ENCODE results near the gene LRRC59. TPM values are rescaled to one million over a fixed set of nuclear protein-coding genes. Genes with fewer than 3 reads are reported as not detected.
"Not testable (repeated sequence)": the region's sequence is repeated elsewhere in the genome, so short reads cannot be mapped to it uniquely, and the experiment has no call there.

LRRC59 gene
- total RNA-seq, 1 experiment from 2014 or later: 106 TPM

- no CpG with 5 or more reads among the region's 6 CpGs for WGBS (ENCODE audit: extremely low coverage, insufficient read length, low lambda C conversion rate)
- no peak overlapping the region for H3K4me3 Mint-ChIP-seq
- H2AFZ ChIP-seq (ENCODE audit: low read length): no peak overlapping the region
These were observed 23.2 kb upstream of the LRRC59 start for GRCh38 chr17:50420419-50421112.

GRCh38 chr17:50419577-50419976 is 22.3 kb upstream of the LRRC59 start:
- H3K4me3 Mint-ChIP-seq; H3K56ac ChIP-seq (ENCODE audit: insufficient read length, low read depth, low read length); H4K20me1 ChIP-seq (ENCODE audit: control insufficient read depth, insufficient read depth, insufficient read length); H3K4me2 ChIP-seq (ENCODE audit: insufficient read depth, insufficient read length, low read length); H3K27ac Mint-ChIP-seq; H3K18ac ChIP-seq (ENCODE audit: insufficient read length, low read depth, low read length); H3K79me2 ChIP-seq (ENCODE audit: insufficient read depth, low read length); H3K23me2 ChIP-seq (ENCODE audit: insufficient read length, low read depth, low read length, poor library complexity, severe bottlenecking); H3K9me3 ChIP-seq (ENCODE audit: control insufficient read depth, low read depth, low read length); DNase-seq; H2BK12ac ChIP-seq (ENCODE audit: insufficient read length, low read depth, low read length); H3K4me1 ChIP-seq (ENCODE audit: insufficient read depth, low read length); H3K27ac ChIP-seq (ENCODE audit: insufficient read length, low read depth, low read length); H3K27me3 ChIP-seq (ENCODE audit: insufficient read depth, low read length); H2BK120ac ChIP-seq (ENCODE audit: low read depth, low read length, poor library complexity, severe bottlenecking); H3K23ac ChIP-seq (ENCODE audit: insufficient read length, low read depth, low read length); H4K8ac ChIP-seq (replicated peaks; ENCODE audit: insufficient read length, low read depth, low read length); H3K14ac ChIP-seq (ENCODE audit: insufficient read depth, low read length); H3K4me1 Mint-ChIP-seq; H2BK20ac ChIP-seq (ENCODE audit: low read depth, low read length, poor library complexity, severe bottlenecking); H4K5ac ChIP-seq (ENCODE audit: insufficient read length, low read depth, low read length); H2AK5ac ChIP-seq (ENCODE audit: insufficient read length, low read length); H3K79me1 ChIP-seq (ENCODE audit: insufficient read depth, low read depth, low read length, poor library complexity, severe bottlenecking); H3T11ph ChIP-seq (ENCODE audit: low read length); H4K91ac ChIP-seq (ENCODE audit: insufficient read length, low read depth, low read length); H2AFZ ChIP-seq (ENCODE audit: low read length); H2BK15ac ChIP-seq (ENCODE audit: low read depth, low read length); H3K4ac ChIP-seq (ENCODE audit: low read depth, low read length); H2BK5ac ChIP-seq (ENCODE audit: insufficient read length, low read length); H3K9ac ChIP-seq (ENCODE audit: extremely low read depth, insufficient read length, low read length): not testable (repeated sequence)
- Mint-ChIP-seq H3K9me3 (peaks cover 16 to 18% of the 10 kb centered on the region in 2 experiments), H3K36me3 (ENCODE audit: insufficient read depth in 1 of 3, low read depth in 3 of 3) (peaks cover 2 to 13% (median 4%) of the 10 kb centered on the region in 3 experiments; a peak in 6 of 7 replicates), H3K27me3 (ENCODE audit: low read depth) (peaks cover 17% of the 10 kb centered on the region)
- WGBS (ENCODE audit: extremely low coverage, insufficient read length, low lambda C conversion rate): no CpG with 5 or more reads among the region's 10 CpGs

More at GRCh38 chr17:50420419-50421112, 23.2 kb upstream of the LRRC59 start:
- no peak overlapping the region for H3K56ac ChIP-seq (ENCODE audit: insufficient read length, low read depth, low read length)
- Mint-ChIP-seq H3K36me3 (ENCODE audit: insufficient read depth in 1 of 3, low read depth in 3 of 3) (peaks cover 2 to 13% (median 4%) of the 10 kb centered on the region in 3 experiments; a peak in 6 of 7 replicates), H3K27me3 (ENCODE audit: low read depth) (peaks cover 24% of the 10 kb centered on the region), H3K27ac (no peak overlapping the region), H3K9me3 (peaks cover 16 to 18% of the 10 kb centered on the region in 2 experiments), H3K4me1 (peaks cover 5 to 9% of the 10 kb centered on the region in 2 experiments; a peak in 3 of 4 replicates)
- DNase-seq: no peak
- no peak overlapping the region for H4K91ac ChIP-seq (ENCODE audit: insufficient read length, low read depth, low read length)
- no peak overlapping the region for H3K27ac ChIP-seq (ENCODE audit: insufficient read length, low read depth, low read length)
- H2BK20ac ChIP-seq (ENCODE audit: low read depth, low read length, poor library complexity, severe bottlenecking): no peak overlapping the region
- no peak overlapping the region for H2BK15ac ChIP-seq (ENCODE audit: low read depth, low read length)
- H3K23me2 ChIP-seq (ENCODE audit: insufficient read length, low read depth, low read length, poor library complexity, severe bottlenecking): peaks cover 3% of the 10 kb centered on the region
- no peak for TF ChIP-seq CTCF (conservative IDR thresholded peaks at IDR 0.05)
- H4K8ac ChIP-seq (replicated peaks; ENCODE audit: insufficient read length, low read depth, low read length): no peak overlapping the region
- H2BK5ac ChIP-seq (ENCODE audit: insufficient read length, low read length): no peak overlapping the region
- H3K4me2 ChIP-seq (ENCODE audit: insufficient read depth, insufficient read length, low read length): no peak overlapping the region
- H3T11ph ChIP-seq (ENCODE audit: low read length): no peak overlapping the region
- H3K79me2 ChIP-seq (ENCODE audit: insufficient read depth, low read length): no peaks in the 10 kb centered on the region
- H3K9ac ChIP-seq (ENCODE audit: extremely low read depth, insufficient read length, low read length): no peak overlapping the region
- H3K4ac ChIP-seq (ENCODE audit: low read depth, low read length): no peak overlapping the region
- H4K5ac ChIP-seq (ENCODE audit: insufficient read length, low read depth, low read length): no peak overlapping the region
- no peak overlapping the region for H2AK5ac ChIP-seq (ENCODE audit: insufficient read length, low read length)
- no peak overlapping the region for H3K14ac ChIP-seq (ENCODE audit: insufficient read depth, low read length)
- no peak overlapping the region for H3K23ac ChIP-seq (ENCODE audit: insufficient read length, low read depth, low read length)
- H3K27me3 ChIP-seq (ENCODE audit: insufficient read depth, low read length): no peaks in the 10 kb centered on the region; the same call in 1 of the 2 replicates
- H3K9me3 ChIP-seq (ENCODE audit: control insufficient read depth, low read depth, low read length): no peaks in the 10 kb centered on the region
- no peaks in the 10 kb centered on the region for H3K4me1 ChIP-seq (ENCODE audit: insufficient read depth, low read length)
- H2BK120ac ChIP-seq (ENCODE audit: low read depth, low read length, poor library complexity, severe bottlenecking): no peak overlapping the region
- H4K20me1 ChIP-seq (ENCODE audit: control insufficient read depth, insufficient read depth, insufficient read length): no peaks in the 10 kb centered on the region
- no peak overlapping the region for H2BK12ac ChIP-seq (ENCODE audit: insufficient read length, low read depth, low read length)
- H3K79me1 ChIP-seq (ENCODE audit: insufficient read depth, low read depth, low read length, poor library complexity, severe bottlenecking): no peaks in the 10 kb centered on the region
- H3K18ac ChIP-seq (ENCODE audit: insufficient read length, low read depth, low read length): no peak overlapping the region
